Upper lobe of left lung (tissue), 4 donors: ENCODE measurements around the gene ASAH2.

Experiments
- POLR2A ChIP-seq, 4 donors: fragments of 450-650 bp; IDR thresholded peaks; one replicate each; pipeline ENCODE4 v1.5.1; 2016 to 2017; ENCODE audit warnings: antibody characterized with exemption in 4 of 4, mild to moderate bottlenecking in 2 of 4
- TF ChIP-seq, protein P1 (sequence below), 6 experiments: fragments of 450-650 bp in 4 of 6; fragments of 200-600 bp in 2 of 6; sonication (generic) in 2 of 6; IDR thresholded peaks; one replicate each; pipeline ENCODE4 v1.5.1; 2016 to 2019; ENCODE audit warnings: antibody characterized with exemption in 6 of 6

DNA sequence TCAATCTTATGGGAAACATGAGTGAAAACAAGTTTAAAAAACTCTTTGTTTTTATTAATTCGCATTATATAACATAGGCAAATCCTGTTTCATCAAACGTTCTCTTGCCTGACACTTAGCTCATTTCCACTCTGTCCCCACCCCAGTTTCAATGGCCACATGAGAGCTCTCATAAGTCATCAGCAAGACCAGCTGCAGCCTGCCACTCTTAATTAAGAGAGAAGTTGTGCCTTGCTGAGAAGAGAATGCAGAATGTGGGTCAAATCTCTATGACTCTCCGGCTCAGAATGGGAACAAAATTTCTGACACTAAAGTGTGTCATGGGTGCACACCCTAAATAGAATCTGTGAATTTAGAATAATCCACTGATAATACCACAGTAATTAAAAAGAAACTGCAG, 39.6 kb downstream of the ASAH2 start:
- TF ChIP-seq, protein P1, sequence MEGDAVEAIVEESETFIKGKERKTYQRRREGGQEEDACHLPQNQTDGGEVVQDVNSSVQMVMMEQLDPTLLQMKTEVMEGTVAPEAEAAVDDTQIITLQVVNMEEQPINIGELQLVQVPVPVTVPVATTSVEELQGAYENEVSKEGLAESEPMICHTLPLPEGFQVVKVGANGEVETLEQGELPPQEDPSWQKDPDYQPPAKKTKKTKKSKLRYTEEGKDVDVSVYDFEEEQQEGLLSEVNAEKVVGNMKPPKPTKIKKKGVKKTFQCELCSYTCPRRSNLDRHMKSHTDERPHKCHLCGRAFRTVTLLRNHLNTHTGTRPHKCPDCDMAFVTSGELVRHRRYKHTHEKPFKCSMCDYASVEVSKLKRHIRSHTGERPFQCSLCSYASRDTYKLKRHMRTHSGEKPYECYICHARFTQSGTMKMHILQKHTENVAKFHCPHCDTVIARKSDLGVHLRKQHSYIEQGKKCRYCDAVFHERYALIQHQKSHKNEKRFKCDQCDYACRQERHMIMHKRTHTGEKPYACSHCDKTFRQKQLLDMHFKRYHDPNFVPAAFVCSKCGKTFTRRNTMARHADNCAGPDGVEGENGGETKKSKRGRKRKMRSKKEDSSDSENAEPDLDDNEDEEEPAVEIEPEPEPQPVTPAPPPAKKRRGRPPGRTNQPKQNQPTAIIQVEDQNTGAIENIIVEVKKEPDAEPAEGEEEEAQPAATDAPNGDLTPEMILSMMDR (IDR thresholded peaks at IDR 0.05), result no peak
- TF ChIP-seq POLR2A (IDR thresholded peaks at IDR 0.05), result no peak
